ENCODE measurements around the gene OR6C68.
"Not testable (repeated sequence)": the region's sequence is repeated elsewhere in the genome, so short reads cannot be mapped to it uniquely, and the experiment has no call there.

The OR6C68 gene

GRCh38 chr12:55492078-55492477 lies at the start of gene OR6C68:
Gene OR6C68 (plus strand): TSS chr12:55492378. CDS start chr12:55492378, 0 bp downstream.
- DNase-seq (ENCODE audit: low spot score), result no peak

GRCh38 chr12:55443776-55444175 lies 48.4 kb upstream of the OR6C68 start, which contains the start of gene OR6C2:
Gene OR6C2 (plus strand): TSS chr12:55444076. CDS start chr12:55452214, 8,138 bp downstream.
- DNase-seq (ENCODE audit: low spot score), result no peak

GRCh38 chr12:55445357-55445756 lies 46.8 kb upstream of the OR6C68 start:
- DNase-seq (ENCODE audit: low spot score), result no peak

GRCh38 chr12:55446326-55446725 lies 45.9 kb upstream of the OR6C68 start:
- DNase-seq (ENCODE audit: low spot score), result no peak

GRCh38 chr12:55448825-55449224 lies 43.4 kb upstream of the OR6C68 start:
- DNase-seq (ENCODE audit: low spot score), result no peak

- DNase-seq (ENCODE audit: low spot score), result not testable (repeated sequence)
Observed at GRCh38 chr12:55464926-55465325, 27.3 kb upstream of the OR6C68 start.

- no peak for DNase-seq (ENCODE audit: low spot score)
Observed at GRCh38 chr12:55467836-55468235, 24.3 kb upstream of the OR6C68 start.

- no peak for DNase-seq (ENCODE audit: low spot score)
Observed at GRCh38 chr12:55469291-55469690, 22.9 kb upstream of the OR6C68 start.

- no peak for DNase-seq (ENCODE audit: low spot score)
Observed at GRCh38 chr12:55470088-55470829, 21.9 kb upstream of the OR6C68 start, which contains the start of gene OR6C70. Gene OR6C70 (minus strand): TSS chr12:55470138. CDS start chr12:55470138, 0 bp downstream.

- no peak for DNase-seq (ENCODE audit: low spot score)
Observed at GRCh38 chr12:55472264-55472663, 19.9 kb upstream of the OR6C68 start.

- not testable (repeated sequence) for DNase-seq (ENCODE audit: low spot score)
Observed at GRCh38 chr12:55479136-55479535, 13.0 kb upstream of the OR6C68 start.

GRCh38 chr12:55484284-55484683 lies 7.9 kb upstream of the OR6C68 start:
- DNase-seq (ENCODE audit: low spot score), result not testable (repeated sequence)

- no peak for DNase-seq (ENCODE audit: low spot score)
Observed at GRCh38 chr12:55495490-55495889, 3.3 kb downstream of the OR6C68 start.

GRCh38 chr12:55499231-55499630 lies 7.1 kb downstream of the OR6C68 start:
- no peak for DNase-seq (ENCODE audit: low spot score)

GRCh38 chr12:55499810-55500252 lies 7.7 kb downstream of the OR6C68 start:
- DNase-seq (ENCODE audit: low spot score), result no peak

- DNase-seq (ENCODE audit: low spot score), result no peak
Observed at GRCh38 chr12:55501601-55502000, 9.4 kb downstream of the OR6C68 start.

- DNase-seq (ENCODE audit: low spot score), result no peak
Observed at GRCh38 chr12:55515696-55516095, 23.5 kb downstream of the OR6C68 start.

GRCh38 chr12:55516391-55516790 lies 24.2 kb downstream of the OR6C68 start:
- no peak for DNase-seq (ENCODE audit: low spot score)
